GM23338 (cell line): ENCODE results near the gene IL4I1. TPM values are rescaled to one million over a fixed set of nuclear protein-coding genes. Genes with fewer than 3 reads are reported as not detected.

Source experiments
- ATAC-seq: fragments of 200-7000 bp; cut with Tn5 transposase; 3 replicates; pipeline ENCODE4 v1.9.1; 2020
- DNase-seq: peaks from one replicate; pipeline ENCODE4 v3.0.0-alpha.2; 2015; ENCODE audit warnings: low spot score
- H2AFZ ChIP-seq: fragments of 200-600 bp; sonication (generic); 2 replicates; pipeline ENCODE4 v1.8.0; 2016; ENCODE audit warnings: antibody characterized with exemption, mild to moderate bottlenecking, moderate library complexity
- H3F3A ChIP-seq: fragments of 200-600 bp; sonication (generic); replicated peaks from 2 replicates; pipeline ENCODE4 v1.8.0; 2017; ENCODE audit warnings: antibody characterized with exemption, mixed run types, low read depth
- H3K27ac ChIP-seq: fragments of 200-600 bp; sonication (generic); 2 replicates; pipeline ENCODE4 v1.6.1; 2016; ENCODE audit warnings: low read depth
- H3K27me3 ChIP-seq: fragments of 200-600 bp; sonication (generic); 2 replicates; pipeline ENCODE4 v1.8.0; 2016; ENCODE audit warnings: mild to moderate bottlenecking, mixed run types, moderate library complexity; ENCODE audit not compliant: insufficient read depth
- H3K36me3 ChIP-seq: fragments of 200-600 bp; sonication (generic); 2 replicates; pipeline ENCODE4 v1.8.0; 2016; ENCODE audit warnings: mild to moderate bottlenecking; ENCODE audit not compliant: insufficient read depth
- H3K4me1 ChIP-seq: fragments of 200-600 bp; sonication (generic); 2 replicates; pipeline ENCODE4 v1.8.0; 2016; ENCODE audit warnings: mild to moderate bottlenecking, moderate library complexity; ENCODE audit not compliant: insufficient read depth
- H3K4me2 ChIP-seq: fragments of 200-600 bp; sonication (generic); 2 replicates; pipeline ENCODE4 v1.7.1; 2017; ENCODE audit warnings: mixed run types
- H3K4me3 ChIP-seq: fragments of 200-600 bp; sonication (generic); 2 replicates; pipeline ENCODE4 v1.6.1; 2016; ENCODE audit warnings: mixed run types
- H3K79me2 ChIP-seq: fragments of 200-600 bp; sonication (generic); replicated peaks from 2 replicates; pipeline ENCODE4 v1.8.0; 2017; ENCODE audit warnings: mild to moderate bottlenecking; ENCODE audit not compliant: insufficient read depth
- H3K9me2 ChIP-seq: fragments of 200-600 bp; sonication (generic); 2 replicates; pipeline ENCODE4 v1.8.0; 2017; ENCODE audit not compliant: insufficient read depth
- H4K20me1 ChIP-seq: fragments of 200-600 bp; sonication (generic); replicated peaks from 2 replicates; pipeline ENCODE4 v1.8.0; 2017; ENCODE audit warnings: mild to moderate bottlenecking; ENCODE audit not compliant: insufficient read depth
- H3K27ac Mint-ChIP-seq: 2 replicates; pipeline ENCODE4 v1.8.0; 2020; ENCODE audit warnings: inconsistent platforms, mild to moderate bottlenecking, moderate library complexity, mixed read lengths
- H3K27me3 Mint-ChIP-seq: 3 replicates; pipeline ENCODE4 v1.8.0; 2022; ENCODE audit warnings: low read depth, mild to moderate bottlenecking, moderate library complexity, mixed read lengths, inconsistent platforms; ENCODE audit not compliant: insufficient read depth, poor library complexity
- H3K36me3 Mint-ChIP-seq: 3 replicates; pipeline ENCODE4 v1.8.0; 2021; ENCODE audit warnings: low read depth, mild to moderate bottlenecking, inconsistent platforms, moderate library complexity, mixed read lengths
- H3K4me1 Mint-ChIP-seq: 3 replicates; pipeline ENCODE4 v1.8.0; 2020; ENCODE audit warnings: mild to moderate bottlenecking, inconsistent platforms, mixed read lengths
- H3K4me3 Mint-ChIP-seq: 3 replicates; pipeline ENCODE4 v1.8.0; 2021; ENCODE audit warnings: moderate library complexity, mild to moderate bottlenecking, inconsistent platforms, mixed read lengths
- H3K9me3 Mint-ChIP-seq: 3 replicates; pipeline ENCODE4 v1.8.0; 2020; ENCODE audit warnings: moderate library complexity, mild to moderate bottlenecking, inconsistent platforms, mixed read lengths
- CREB1 ChIP-seq: fragments of 250-450 bp; sonication (Bioruptor Pico); IDR thresholded peaks from 2 replicates; pipeline ENCODE4 v1.5.0; 2020; ENCODE audit warnings: low read depth, mild to moderate bottlenecking, moderate library complexity
- EZH2 ChIP-seq: fragments of 200-600 bp; sonication (generic); IDR thresholded peaks from one replicate; pipeline ENCODE4 v1.8.0; 2017; ENCODE audit warnings: antibody characterized with exemption, mild to moderate bottlenecking, low read depth; ENCODE audit not compliant: unreplicated experiment
- EZH2phosphoT487 ChIP-seq: fragments of 200-600 bp; sonication (generic); IDR thresholded peaks from one replicate; pipeline ENCODE4 v1.8.1; 2018; ENCODE audit warnings: antibody characterized with exemption; ENCODE audit not compliant: unreplicated experiment
- JUNB ChIP-seq: IDR thresholded peaks from one replicate; pipeline ENCODE4 v1.6.1; 2016; ENCODE audit warnings: antibody characterized with exemption; ENCODE audit not compliant: unreplicated experiment
- NANOG ChIP-seq: IDR thresholded peaks from 2 replicates; pipeline ENCODE4 v1.6.1; 2016; ENCODE audit warnings: antibody characterized with exemption, borderline replicate concordance
- STAT1 ChIP-seq: IDR thresholded peaks from one replicate; pipeline ENCODE4 v1.6.1; 2016; ENCODE audit warnings: antibody characterized with exemption; ENCODE audit not compliant: unreplicated experiment
- ZNF114 ChIP-seq: fragments of 250-450 bp; sonication (Bioruptor Pico); IDR thresholded peaks from 2 replicates; pipeline ENCODE4 v1.5.0; 2020; ENCODE audit warnings: mild to moderate bottlenecking, moderate library complexity
- ZNF331 ChIP-seq: fragments of 250-450 bp; sonication (Bioruptor Pico); IDR thresholded peaks from 2 replicates; pipeline ENCODE4 v1.5.0; 2020; ENCODE audit warnings: low read depth, mild to moderate bottlenecking, moderate library complexity
- polyA plus RNA-seq: library from polyadenylated mRNA; unstranded; fragments of >200 nt; fragmentation: Nextera tagmentation; extraction: Ambion mirVana; gene quantifications from 2 replicates; pipeline ENCODE4 v1.2.1, GENCODE V29; 2016
- total RNA-seq: library from RNA; depleted of rRNA; stranded (reverse); fragments of >200 nt; shearing (Covaris generic); gene quantifications from 2 replicates; pipeline ENCODE4 v1.2.3, GENCODE V29; 2014
- TF ChIP-seq, protein P1 (sequence below): IDR thresholded peaks from 2 replicates; pipeline ENCODE4 v1.6.1; 2016; ENCODE audit warnings: antibody characterized with exemption
- TF ChIP-seq, protein P2 (sequence below): IDR thresholded peaks from one replicate; pipeline ENCODE4 v1.6.1; 2018; ENCODE audit warnings: antibody characterized with exemption; ENCODE audit not compliant: unreplicated experiment

The IL4I1 gene
- total and polyA plus RNA-seq, 2 experiments from 2014 or later = 0.60 to 0.69 TPM

DNA sequence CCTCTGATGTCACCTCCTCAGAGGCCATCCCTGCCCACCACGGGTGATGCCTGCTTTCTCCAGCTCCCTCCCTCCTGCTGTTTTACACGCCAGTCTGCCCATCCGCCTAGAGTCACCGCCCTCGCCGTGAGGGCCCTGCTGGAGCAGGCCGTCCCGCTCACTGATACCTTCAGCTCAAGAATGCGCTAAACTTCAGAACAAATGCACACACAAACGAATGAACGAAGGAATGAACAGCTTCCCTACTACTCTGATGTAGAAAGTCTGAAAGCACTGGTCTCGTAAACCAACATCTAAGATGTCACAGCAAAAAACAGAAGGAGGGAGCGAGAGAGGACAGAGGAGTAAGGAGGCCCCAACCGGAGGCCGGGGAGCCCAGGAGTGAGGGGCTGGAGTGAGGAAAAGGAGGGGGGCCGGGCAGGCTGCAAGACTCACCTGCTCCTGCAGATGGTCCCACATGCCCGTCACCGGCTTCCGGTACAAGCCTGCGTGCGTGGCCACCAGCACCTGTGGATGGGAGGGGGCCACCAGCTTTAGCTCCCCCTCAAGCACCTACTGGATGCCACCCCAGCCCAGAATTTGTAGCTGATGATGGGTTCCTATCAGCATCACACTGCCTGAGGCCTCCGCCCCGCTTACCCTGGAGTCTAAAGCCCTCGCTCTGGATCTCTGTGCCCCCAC lies 33.3 kb downstream of the IL4I1 start:
- Histone ChIP-seq H3K9me2 (no peaks in the 10 kb centered on the region), H3F3A (peaks cover 61% of the 10 kb centered on the region), H3K79me2 (peaks cover 23% of the 10 kb centered on the region), H2AFZ (no peak overlapping the region), H3K4me2 (no peak overlapping the region), H3K4me3 (no peak overlapping the region), H3K4me1 (peaks cover 13% of the 10 kb centered on the region), H3K27ac (peak overlapping the region; percentile 74; the same call in 1 of the 2 replicates), H3K27me3 (no peaks in the 10 kb centered on the region), H3K36me3 (peaks cover 15% of the 10 kb centered on the region), H4K20me1 (peaks cover 21% of the 10 kb centered on the region)
- Mint-ChIP-seq H3K27ac (peak overlapping the region; percentile 34; the same call in 1 of the 2 replicates), H3K27me3 (peaks cover 37% of the 10 kb centered on the region), H3K9me3 (peaks cover 12% of the 10 kb centered on the region), H3K4me1 (peaks cover 36% of the 10 kb centered on the region), H3K36me3 (peaks cover 66% of the 10 kb centered on the region), H3K4me3 (peak overlapping the region; percentile 28; the same call in 1 of the 3 replicates)
- no peak for TF ChIP-seq ZNF331
- TF ChIP-seq ZNF114 (CRISPR knock-in tag) = no peak
- TF ChIP-seq EZH2 = no peak
- TF ChIP-seq NANOG = no peak
- TF ChIP-seq, protein P1, sequence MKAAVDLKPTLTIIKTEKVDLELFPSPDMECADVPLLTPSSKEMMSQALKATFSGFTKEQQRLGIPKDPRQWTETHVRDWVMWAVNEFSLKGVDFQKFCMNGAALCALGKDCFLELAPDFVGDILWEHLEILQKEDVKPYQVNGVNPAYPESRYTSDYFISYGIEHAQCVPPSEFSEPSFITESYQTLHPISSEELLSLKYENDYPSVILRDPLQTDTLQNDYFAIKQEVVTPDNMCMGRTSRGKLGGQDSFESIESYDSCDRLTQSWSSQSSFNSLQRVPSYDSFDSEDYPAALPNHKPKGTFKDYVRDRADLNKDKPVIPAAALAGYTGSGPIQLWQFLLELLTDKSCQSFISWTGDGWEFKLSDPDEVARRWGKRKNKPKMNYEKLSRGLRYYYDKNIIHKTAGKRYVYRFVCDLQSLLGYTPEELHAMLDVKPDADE = no peak
- TF ChIP-seq JUNB = no peak
- TF ChIP-seq STAT1 = no peak
- no peak for TF ChIP-seq EZH2phosphoT487
- TF ChIP-seq, protein P2, sequence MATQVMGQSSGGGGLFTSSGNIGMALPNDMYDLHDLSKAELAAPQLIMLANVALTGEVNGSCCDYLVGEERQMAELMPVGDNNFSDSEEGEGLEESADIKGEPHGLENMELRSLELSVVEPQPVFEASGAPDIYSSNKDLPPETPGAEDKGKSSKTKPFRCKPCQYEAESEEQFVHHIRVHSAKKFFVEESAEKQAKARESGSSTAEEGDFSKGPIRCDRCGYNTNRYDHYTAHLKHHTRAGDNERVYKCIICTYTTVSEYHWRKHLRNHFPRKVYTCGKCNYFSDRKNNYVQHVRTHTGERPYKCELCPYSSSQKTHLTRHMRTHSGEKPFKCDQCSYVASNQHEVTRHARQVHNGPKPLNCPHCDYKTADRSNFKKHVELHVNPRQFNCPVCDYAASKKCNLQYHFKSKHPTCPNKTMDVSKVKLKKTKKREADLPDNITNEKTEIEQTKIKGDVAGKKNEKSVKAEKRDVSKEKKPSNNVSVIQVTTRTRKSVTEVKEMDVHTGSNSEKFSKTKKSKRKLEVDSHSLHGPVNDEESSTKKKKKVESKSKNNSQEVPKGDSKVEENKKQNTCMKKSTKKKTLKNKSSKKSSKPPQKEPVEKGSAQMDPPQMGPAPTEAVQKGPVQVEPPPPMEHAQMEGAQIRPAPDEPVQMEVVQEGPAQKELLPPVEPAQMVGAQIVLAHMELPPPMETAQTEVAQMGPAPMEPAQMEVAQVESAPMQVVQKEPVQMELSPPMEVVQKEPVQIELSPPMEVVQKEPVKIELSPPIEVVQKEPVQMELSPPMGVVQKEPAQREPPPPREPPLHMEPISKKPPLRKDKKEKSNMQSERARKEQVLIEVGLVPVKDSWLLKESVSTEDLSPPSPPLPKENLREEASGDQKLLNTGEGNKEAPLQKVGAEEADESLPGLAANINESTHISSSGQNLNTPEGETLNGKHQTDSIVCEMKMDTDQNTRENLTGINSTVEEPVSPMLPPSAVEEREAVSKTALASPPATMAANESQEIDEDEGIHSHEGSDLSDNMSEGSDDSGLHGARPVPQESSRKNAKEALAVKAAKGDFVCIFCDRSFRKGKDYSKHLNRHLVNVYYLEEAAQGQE = no peak
- no peak for TF ChIP-seq CREB1 (CRISPR knock-in tag)
- DNase-seq = no peak
- no peak for ATAC-seq
